HG02840 (cell line): Measurements from ENCODE around the gene ANKRD63.

Experiments used
- ATAC-seq: cut with Tn5 transposase; IDR thresholded peaks from one replicate; pipeline ENCODE4 v1.9.1; 2021; ENCODE audit warnings: mild to moderate bottlenecking, moderate library complexity, moderate number of reproducible peaks; ENCODE audit not compliant: unreplicated experiment, low FRiP score

ANKRD63 gene

GRCh38 chr15:40264321-40265153, 18.3 kb downstream of the ANKRD63 start:
- ATAC-seq: no peak

DNA sequence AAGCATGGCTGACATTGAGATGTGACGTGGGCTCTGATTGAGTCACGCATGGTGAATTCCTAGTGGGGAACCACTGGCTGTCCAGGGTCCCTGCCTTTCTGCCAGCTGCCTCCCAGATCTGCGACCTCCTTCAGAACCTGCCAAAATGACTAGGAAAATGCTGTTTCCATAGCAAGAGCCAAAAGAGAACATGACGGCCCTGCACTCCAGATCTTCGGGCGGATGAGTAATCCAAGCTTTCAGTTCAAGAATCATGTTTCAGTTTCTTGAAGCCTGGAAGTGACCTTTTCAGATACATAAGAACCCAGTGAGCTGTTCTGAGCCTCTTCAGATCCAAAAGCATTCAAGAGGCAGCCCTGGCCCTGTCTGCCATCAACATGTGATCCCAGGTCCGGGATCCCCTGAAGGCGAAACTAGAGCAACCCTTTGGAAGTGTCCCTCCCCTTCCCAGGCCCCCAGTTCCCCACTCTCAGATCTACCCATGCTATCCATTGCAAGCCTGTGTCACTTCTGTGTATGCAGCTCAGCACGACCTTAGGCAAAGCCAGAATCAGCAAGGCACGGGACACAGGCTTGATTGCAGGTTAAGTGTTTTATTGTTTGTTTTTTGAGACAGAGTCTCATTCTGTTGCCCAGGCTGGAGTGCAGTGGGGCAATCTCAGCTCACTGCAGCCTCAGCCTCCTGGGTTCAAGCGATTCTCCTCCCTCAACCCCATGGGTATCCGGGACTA, 19.7 kb downstream of the ANKRD63 start:
- ATAC-seq: no peak

GRCh38 chr15:40259021-40259420, 23.8 kb downstream of the ANKRD63 start:
- ATAC-seq: no peak

DNA sequence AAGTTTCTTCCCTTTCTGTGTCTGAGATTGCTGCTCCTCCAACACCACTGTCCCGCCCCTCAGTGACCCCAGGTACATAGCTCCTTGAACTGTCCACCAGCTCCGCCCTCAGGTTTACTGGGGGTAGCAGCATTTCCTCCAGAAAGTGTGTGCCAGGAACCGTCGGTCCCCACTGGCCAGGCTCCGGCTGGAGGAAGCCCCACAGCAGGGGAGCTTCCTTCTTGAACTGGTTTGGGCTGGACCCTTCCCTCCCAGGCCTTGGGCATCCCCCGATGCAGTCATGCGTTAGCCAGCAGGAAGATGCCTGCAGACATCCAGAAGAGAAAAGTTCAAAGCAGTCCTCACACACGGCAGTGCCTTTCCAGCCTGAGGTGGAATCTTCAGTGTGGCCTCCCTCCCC, 24.3 kb downstream of the ANKRD63 start:
- ATAC-seq: no peak

DNA sequence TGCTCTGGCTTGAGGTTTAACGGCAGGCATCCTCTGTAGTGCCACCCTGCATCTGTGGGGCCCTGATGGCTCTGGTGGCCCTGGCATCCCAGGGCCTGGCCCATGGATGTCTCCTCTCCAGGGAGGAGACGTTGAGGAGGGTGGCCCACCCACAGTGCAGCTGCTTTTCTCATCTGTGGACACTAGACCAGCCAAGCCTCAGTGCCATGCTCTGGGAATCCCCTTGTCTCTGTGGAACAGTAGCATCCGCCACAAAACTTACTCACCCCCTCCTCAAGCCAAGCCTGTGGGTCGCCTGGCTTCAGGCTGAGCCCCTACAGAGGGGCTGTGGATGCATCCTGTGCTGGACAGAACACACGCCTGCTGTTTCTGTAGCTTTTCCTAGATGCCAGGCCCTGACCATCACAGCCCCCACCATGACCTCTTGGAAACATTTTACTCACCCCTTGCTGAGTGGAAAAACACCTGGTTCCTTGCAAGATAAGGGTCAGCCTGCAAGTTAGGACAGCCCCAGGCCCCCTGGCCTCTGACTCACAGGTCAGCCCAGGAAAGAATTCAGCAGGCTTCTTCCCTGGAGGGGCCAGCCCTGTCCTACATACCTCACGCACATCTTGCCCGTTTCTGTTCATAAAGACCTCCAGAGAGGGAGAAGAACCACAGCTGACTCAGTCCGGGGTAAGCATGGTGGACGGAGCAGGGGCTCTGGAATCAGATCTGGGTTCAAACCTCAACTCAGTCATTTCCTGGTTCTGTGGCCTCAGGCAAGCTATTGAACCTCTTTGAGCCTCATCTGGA, 25.0 kb downstream of the ANKRD63 start:
- ATAC-seq: no peak

- no peak for ATAC-seq
Measured at GRCh38 chr15:40256638-40257235, 26.1 kb downstream of the ANKRD63 start.

DNA sequence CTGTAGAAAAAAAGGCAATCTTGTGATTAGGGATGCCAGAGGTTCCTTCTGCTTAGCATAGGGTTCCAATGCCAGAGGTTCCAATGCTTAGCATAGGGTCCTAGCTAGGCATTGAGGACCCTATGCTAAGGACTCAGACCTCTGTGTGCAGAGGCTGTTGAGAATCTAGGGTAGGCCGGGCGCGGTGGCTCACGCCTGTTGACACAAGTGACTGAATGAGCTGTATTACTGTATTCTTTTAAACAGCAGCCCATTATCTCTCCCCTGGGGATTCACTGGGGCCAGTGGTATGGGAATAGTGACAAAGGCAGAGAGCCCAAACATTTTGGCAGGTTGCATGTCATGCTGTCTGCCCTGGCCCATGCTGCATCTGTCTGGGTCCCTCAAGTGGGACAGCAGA, 27.8 kb downstream of the ANKRD63 start:
- ATAC-seq: no peak

DNA sequence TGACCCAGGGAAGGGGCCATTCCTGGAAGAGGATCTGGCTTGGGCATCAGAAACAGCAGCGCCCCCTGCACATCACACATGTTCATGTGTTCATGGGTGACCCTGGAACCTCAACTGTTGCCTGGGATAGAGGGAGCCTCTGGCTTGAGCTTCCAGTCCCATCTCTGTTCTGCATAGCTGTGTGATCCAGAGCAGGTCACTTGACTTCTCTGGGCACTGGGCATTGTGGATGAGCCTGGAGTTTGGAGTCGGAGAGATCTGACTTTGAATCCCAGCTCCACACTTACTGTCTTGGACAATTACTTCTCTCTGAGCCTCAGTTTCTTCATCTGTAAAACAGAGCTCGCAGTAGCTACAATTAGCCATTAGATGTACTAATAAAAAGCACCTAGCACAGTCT, 28.4 kb downstream of the ANKRD63 start:
- no peak for ATAC-seq

GRCh38 chr15:40253167-40253790, 29.6 kb downstream of the ANKRD63 start:
- ATAC-seq: no peak

- no peak for ATAC-seq
Measured at GRCh38 chr15:40252438-40253166, 30.3 kb downstream of the ANKRD63 start.

DNA sequence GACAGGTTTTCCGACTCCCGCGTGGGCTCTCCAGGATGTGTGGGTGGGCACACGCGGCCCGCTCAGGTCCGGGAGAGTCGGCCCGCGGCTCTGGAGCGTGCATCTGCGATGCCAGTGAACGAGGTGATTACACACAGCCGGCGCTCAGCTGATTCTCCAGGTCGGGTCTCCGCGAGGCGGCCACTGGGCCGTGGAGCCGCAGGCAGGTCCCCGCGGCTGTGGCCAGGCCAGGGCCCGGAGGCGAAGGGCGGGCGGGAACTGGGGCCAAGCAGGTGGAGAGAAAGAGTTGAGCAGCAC, 30.8 kb downstream of the ANKRD63 start:
- ATAC-seq: no peak

GRCh38 chr15:40251486-40252140, 31.3 kb downstream of the ANKRD63 start:
- no peak for ATAC-seq

DNA sequence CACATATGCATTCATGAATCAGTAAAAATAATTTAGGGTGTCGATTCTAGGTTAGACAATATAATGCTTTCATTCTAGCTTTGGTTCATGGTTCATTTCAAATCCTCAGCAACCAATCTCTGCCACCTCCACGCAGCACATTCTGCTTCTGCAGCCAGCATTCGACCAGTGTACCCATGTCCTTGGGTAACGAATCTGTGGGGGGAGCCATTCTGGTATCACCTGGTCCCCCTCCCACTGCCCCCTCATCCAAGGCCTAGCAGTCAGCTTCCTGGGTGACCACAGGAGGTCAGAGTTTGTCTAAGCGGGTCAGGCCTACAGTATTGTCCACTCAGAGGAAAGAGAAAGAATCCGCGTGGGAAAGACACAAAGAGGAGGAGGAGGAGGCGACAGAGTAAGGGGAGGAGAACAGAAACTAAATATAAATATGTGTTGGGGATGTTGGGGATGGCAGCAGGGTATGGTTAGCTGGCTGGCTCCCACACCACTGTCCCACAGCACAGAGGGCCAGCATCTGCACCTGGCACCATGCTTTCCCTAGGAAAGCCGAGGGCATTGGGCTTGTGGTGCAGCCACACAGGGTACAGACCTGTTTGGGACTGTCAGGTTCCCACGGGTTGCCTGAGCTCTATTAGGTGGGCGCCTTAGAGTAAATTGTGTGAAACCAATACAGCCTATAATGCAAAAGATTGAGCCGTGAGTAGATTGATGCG, 31.9 kb downstream of the ANKRD63 start:
- no peak for ATAC-seq

DNA sequence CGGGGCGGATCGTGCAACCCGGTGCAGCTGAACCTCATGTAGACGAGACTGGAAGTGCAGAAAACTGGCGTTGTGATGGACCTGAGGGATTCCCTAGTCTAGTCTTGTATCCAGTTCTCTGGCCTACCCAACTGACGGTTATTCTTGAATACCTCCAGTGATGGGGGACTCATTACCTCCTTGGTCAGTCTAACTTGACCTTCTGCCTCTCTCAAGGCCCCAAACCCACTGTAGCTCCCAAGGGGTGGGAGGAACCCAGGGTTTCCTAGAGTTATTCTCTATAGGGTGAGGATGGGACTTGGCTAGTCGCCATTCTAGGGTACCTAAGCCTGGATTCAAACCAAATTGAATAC, 32.6 kb downstream of the ANKRD63 start:
- no peak for ATAC-seq

GRCh38 chr15:40249477-40250303, 33.2 kb downstream of the ANKRD63 start:
- no peak for ATAC-seq

DNA sequence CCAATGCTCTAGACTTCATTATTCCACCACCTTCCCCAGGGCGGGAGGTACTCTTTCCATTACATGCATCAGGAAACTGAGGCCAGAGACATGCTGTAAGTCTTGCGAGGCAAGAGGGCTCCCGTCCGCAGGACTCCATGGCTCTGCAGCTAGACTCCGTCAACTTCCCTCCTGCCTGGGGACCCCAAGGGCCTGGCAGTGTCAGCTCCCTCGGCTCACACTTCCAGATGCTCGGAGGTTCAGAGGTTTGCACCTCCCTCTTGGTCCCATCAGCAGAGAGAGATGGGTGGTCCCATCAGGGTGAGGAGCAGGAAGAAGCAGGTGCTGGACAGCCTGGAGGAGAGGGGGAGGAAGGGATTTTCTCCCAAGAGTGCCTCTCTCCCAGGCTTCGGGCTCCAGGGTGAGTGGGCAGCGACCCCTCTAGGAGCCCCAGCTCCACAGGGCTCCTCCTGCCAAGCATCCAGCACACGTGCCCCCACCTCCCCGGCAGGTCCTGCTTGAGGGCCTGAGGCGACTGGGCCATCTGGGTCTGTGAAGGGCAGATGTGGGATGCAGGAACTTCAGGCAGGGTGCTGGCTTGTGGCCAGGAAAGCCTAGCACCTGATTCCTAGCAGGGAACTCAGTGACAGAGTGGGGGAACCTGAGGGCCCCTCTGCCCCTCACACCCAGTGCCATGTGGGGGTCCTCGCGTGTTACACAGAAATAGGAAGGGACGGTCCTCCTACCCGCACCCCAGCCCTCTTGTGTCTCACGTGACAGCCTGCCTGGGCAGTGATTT, 34.7 kb downstream of the ANKRD63 start:
- no peak for ATAC-seq

- ATAC-seq: no peak
Measured at GRCh38 chr15:40247406-40247971, 35.4 kb downstream of the ANKRD63 start.
